Colonic mucosa (tissue), 4 donors: ENCODE data around the gene ENO3. TPM values are rescaled to one million over a fixed set of nuclear protein-coding genes. Genes with fewer than 3 reads are reported as not detected.

Experiments
- DNase-seq: peaks from one replicate; pipeline ENCODE4 v3.0.0-alpha.2; 2020
- H3K27ac ChIP-seq: fragments of 200-600 bp; one replicate; pipeline ENCODE4 v1.8.0; 2021
- H3K27me3 ChIP-seq: fragments of 200-600 bp; one replicate; pipeline ENCODE4 v1.8.0; 2021
- H3K36me3 ChIP-seq: fragments of 200-600 bp; one replicate; pipeline ENCODE4 v1.8.0; 2021
- H3K4me1 ChIP-seq: fragments of 200-600 bp; one replicate; pipeline ENCODE4 v1.8.0; 2021; ENCODE audit warnings: mild to moderate bottlenecking
- H3K4me3 ChIP-seq: fragments of 200-600 bp; one replicate; pipeline ENCODE4 v1.8.0; 2021
- H3K9ac ChIP-seq, 2 donors: one replicate each; pipeline ENCODE4 v1.7.0; 2013; ENCODE audit warnings: control low read depth in 2 of 2, low read depth in 2 of 2, low read length in 2 of 2
- H3K9me3 ChIP-seq: fragments of 200-600 bp; one replicate; pipeline ENCODE4 v1.8.0; 2021
- intact Hi-C: fragments of 100-400 bp; cut with DNase I; formaldehyde crosslinking; loops from one replicate; pipeline ENCODE4 v1.14.1; 2022
- total RNA-seq, 2 donors: library from RNA; stranded (reverse); fragmentation: NEBNext Ultra II Directional in 1 of 2; extraction: Animal tissue kit (Norgen Biotek cat#: 25700) in 1 of 2; gene quantifications; one replicate each; pipeline ENCODE4 v1.2.1, GENCODE V29; 2021
- TF ChIP-seq, protein P1 (sequence below): fragments of 200-600 bp; IDR thresholded peaks from one replicate; pipeline ENCODE4 v1.8.0; 2022; ENCODE audit warnings: antibody characterized with exemption, mild to moderate bottlenecking
- donor health status: healthy.
- donor health status: DM: no; HTN: no; CAD: no.
- donor health status: DM: no; HTN: no; CAD: no.

The ENO3 gene
- total RNA-seq, 2 donors from 2014 or later: 3.8 to 17.6 TPM

DNA sequence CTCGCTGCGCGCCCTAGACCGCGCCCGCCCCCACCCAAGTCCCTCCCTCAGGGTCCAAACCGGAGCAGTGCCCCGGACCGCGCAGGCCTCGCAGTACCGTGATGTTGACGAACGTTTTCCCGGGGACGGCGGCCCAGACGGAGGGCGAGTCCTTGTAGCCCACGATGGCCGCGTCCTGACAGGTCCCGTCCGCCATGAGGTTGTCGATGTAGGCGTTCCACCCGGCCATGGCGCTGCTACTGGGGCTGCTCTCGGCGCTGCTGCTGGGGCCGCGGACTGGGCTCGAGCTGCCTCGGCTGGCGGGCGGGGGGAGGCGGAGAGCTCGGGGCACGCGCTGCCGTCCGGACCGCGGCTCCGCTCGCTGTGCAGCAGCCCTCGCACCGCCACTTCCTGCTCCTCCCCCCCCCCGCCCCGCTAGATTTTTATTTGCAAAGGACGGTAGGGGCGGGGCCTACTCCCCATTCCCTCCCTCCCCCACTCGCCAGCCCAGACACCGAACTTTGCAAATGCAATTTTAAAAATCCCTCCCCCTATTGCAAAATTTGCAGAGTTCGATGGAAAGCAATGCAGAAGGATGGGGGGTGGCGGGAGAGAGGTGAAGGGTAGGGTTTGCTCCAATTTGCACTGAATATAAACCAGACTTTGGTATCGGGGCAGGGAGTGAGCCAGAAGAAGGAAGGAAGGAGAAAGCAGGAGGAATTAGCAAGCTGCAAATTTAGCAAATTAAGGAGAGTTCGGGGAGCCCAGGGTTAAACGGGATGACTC lies 2.6 kb upstream of the ENO3 start, which contains the start of gene PFN1:
Gene PFN1, minus strand, starts transcription at position 365 of the 765 bp plus-strand sequence. Its CDS starts 136 bp downstream, at position 229.
- peaks cover 12% of the 10 kb centered on the region for H3K4me1 ChIP-seq
- intact Hi-C loops: no loop called here

DNA sequence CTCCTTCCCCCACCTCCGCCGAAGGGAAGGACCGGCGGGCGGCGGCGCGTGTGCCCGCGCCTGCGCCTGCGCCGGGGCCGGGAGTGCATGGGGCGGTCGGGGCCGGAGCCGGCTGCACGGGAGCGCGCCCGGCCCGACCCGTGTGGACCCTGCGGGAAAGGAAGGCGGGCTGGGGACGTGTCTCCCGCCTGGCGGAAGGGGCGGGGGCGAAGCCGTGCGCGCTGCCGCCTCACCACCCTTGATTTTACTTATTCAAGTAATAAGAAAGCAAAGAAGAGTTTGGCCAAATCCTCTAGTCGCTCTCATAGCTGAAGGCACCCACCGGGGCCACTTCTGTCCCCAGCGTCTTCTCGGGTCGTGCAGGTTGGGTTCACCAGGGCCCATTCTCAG lies 2.0 kb upstream of the ENO3 start:
- H3K9ac ChIP-seq: peak overlapping the region; percentile 81 to 99
- H3K9me3 ChIP-seq: no peaks in the 10 kb centered on the region
- no peaks in the 10 kb centered on the region for H3K27me3 ChIP-seq
- H3K27ac ChIP-seq: peak overlapping the region; percentile 98
- TF ChIP-seq, protein P1, sequence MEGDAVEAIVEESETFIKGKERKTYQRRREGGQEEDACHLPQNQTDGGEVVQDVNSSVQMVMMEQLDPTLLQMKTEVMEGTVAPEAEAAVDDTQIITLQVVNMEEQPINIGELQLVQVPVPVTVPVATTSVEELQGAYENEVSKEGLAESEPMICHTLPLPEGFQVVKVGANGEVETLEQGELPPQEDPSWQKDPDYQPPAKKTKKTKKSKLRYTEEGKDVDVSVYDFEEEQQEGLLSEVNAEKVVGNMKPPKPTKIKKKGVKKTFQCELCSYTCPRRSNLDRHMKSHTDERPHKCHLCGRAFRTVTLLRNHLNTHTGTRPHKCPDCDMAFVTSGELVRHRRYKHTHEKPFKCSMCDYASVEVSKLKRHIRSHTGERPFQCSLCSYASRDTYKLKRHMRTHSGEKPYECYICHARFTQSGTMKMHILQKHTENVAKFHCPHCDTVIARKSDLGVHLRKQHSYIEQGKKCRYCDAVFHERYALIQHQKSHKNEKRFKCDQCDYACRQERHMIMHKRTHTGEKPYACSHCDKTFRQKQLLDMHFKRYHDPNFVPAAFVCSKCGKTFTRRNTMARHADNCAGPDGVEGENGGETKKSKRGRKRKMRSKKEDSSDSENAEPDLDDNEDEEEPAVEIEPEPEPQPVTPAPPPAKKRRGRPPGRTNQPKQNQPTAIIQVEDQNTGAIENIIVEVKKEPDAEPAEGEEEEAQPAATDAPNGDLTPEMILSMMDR: no peak
- DNase-seq: peak; percentile 83
- peaks cover 11% of the 10 kb centered on the region for H3K36me3 ChIP-seq
- peaks cover 12% of the 10 kb centered on the region for H3K4me1 ChIP-seq
- H3K4me3 ChIP-seq: peak overlapping the region; percentile 89
- intact Hi-C loops: no loop called here

More for the DNA sequence above, 2.6 kb upstream of the ENO3 start, which contains the start of gene PFN1:
- Histone ChIP-seq H3K27ac (peak within 1 kb of the TSS; percentile 98), H3K27me3 (no peaks in the 10 kb centered on the region), H3K9ac (peak within 1 kb of the TSS; percentile 99), H3K4me3 (peak within 1 kb of the TSS; percentile 89), H3K9me3 (no peaks in the 10 kb centered on the region), H3K36me3 (peaks cover 14% of the 10 kb centered on the region)
- DNase-seq: peak; percentile 95
- TF ChIP-seq, protein P1: no peak

DNA sequence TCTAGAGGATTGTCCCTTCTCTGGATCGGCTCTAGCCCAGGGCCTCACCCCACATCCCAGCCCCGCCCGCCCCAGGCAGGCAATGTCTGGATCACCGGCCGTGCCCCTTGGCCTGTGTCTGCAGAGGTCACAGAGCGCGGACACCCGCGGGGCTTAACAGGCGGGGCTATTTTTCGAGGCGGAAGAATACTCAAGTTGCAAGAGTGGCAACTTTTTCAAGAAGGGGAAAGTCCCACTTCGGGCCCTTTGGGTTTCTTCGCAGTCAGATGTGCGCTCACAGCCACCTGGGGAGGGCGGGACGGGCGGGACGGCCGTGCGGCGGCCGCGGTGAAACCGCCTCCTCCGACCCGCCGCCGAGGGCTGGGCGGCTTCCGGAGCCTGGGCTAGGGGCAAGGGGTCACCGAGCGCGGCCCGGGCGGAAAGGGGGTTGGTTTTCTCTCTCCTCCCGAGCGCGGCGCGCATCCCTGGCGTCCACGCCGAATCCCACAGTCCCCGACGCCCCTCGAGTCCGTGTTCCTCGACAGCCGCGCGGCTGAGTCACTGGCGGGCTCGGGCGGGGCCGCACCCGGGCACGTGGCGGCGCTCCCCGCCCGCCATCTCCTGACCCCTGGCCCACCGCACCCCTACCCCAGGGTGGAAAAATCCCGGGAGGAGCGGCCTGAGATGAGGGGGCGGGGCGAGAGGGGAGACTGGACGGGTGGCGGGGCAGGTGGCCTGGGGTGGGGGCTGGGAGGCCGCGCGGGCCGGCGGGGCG lies 1.4 kb upstream of the ENO3 start:
- Histone ChIP-seq H3K9ac (peak overlapping the region; percentile 81 to 99), H3K4me1 (peaks cover 12% of the 10 kb centered on the region), H3K4me3 (peak overlapping the region; percentile 89), H3K27ac (peak overlapping the region; percentile 98), H3K9me3 (no peaks in the 10 kb centered on the region), H3K27me3 (no peaks in the 10 kb centered on the region), H3K36me3 (peaks cover 5% of the 10 kb centered on the region)
- intact Hi-C loops: no loop called here
- DNase-seq: peak; percentile 90
- TF ChIP-seq, protein P1: no peak

DNA sequence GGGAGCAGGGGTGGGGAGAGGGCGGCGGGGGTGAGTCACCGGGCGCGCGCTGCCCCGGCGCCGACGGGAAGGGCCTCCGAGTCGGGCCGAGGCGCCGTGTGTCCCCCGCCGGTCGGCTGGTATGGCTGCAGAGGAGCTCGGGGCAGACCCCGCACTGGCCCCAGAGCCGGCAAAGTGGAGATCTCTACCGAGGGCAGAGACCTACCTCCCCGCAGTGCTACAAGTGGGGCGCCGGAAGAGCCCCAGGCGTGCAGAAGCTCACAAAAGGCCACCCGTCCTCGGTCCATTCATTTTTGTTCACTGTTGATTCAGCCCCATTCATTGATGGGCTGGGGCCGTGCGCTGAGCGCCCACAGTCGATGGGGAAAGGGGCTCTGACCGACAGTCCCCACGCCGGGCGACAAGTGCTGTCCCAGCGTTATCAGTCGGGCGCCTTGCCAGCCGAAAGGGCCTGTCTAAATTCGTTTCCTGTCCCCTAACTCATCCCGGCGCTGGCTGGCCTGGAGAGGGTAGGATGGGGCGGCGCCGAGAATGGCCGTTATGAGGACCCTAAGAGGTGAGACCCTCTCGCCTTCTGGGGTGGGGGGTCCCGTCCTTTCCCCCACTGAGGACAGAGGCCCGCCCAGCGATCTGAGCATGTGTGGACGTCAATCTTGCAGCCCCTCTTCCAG lies 709 bp upstream of the ENO3 start:
- peak overlapping the region; percentile 98 for H3K27ac ChIP-seq
- peak overlapping the region; percentile 89 for H3K4me3 ChIP-seq
- H3K36me3 ChIP-seq: peaks cover 5% of the 10 kb centered on the region
- no peaks in the 10 kb centered on the region for H3K27me3 ChIP-seq
- H3K9me3 ChIP-seq: no peaks in the 10 kb centered on the region
- TF ChIP-seq, protein P1: no peak
- peak; percentile 80 for DNase-seq
- peaks cover 12% of the 10 kb centered on the region for H3K4me1 ChIP-seq
- H3K9ac ChIP-seq: peak overlapping the region; percentile 70 to 86
- intact Hi-C loops: no loop called here

DNA sequence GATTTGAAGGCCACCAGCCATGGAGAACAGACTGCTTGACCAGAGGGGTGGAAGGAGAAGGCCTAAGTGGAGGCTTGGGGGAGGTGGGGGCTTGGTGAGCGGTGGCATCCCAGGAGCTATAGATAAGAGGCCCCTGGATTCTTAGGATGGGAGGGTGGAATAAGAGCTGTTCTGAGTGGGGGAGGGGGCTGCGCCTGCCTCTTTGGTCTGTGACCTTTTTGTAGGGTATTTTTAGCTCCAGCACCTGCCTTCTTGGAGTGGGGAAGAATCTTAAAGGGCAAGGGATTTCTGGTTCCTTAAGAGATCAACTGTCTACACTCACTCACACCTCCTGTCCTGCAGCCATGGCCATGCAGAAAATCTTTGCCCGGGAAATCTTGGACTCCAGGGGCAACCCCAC lies 567 bp downstream of the ENO3 start:
- H3K9me3 ChIP-seq: no peaks in the 10 kb centered on the region
- H3K9ac ChIP-seq: no peak overlapping the region
- TF ChIP-seq, protein P1: no peak
- peaks cover under 1% of the 10 kb centered on the region for H3K4me1 ChIP-seq
- H3K4me3 ChIP-seq: no peak overlapping the region
- no peak overlapping the region for H3K27ac ChIP-seq
- DNase-seq: no peak
- H3K27me3 ChIP-seq: no peaks in the 10 kb centered on the region
- peaks cover 1% of the 10 kb centered on the region for H3K36me3 ChIP-seq
- intact Hi-C loops: no loop called here
